H1 (cell line): Measurements from ENCODE around the gene RXFP1. TPM values are rescaled to one million over a fixed set of nuclear protein-coding genes. Genes with fewer than 3 reads are reported as not detected.

Source experiments
- CTCF ChIA-PET: fragments of 300-600 bp; sonication (Branson Sonifier 250); formaldehyde crosslinking; loops from one replicate; lab custom pipeline; 2021; ENCODE audit not compliant: partially characterized antibody; lab: Charles Lee
- POLR2A ChIA-PET: fragments of 300-600 bp; sonication (Branson Sonifier 250); formaldehyde crosslinking; loops from one replicate; lab custom pipeline; 2021; ENCODE audit warnings: inconsistent platforms; ENCODE audit not compliant: partially characterized antibody; lab: Charles Lee
- DNase-seq, 2 experiments: peaks; one replicate each; pipeline versions ENCODE4 v3.0.0 to v3.0.0-alpha.2; 2010 to 2022; ENCODE audit warnings: low spot score in 2 of 2, low read depth in 1 of 2, mixed read lengths in 1 of 2
- FAIRE-seq: peaks from 2 replicates; lab custom pipeline; 2011; peaks lifted over from hg19 to GRCh38; lab: Jason Lieb, UNC
- H2AFZ ChIP-seq: 2 replicates; pipeline ENCODE4 v1.8.1; 2012; ENCODE audit warnings: low read length, inconsistent platforms
- H2AK5ac ChIP-seq: 2 replicates; pipeline ENCODE4 v1.6.1; 2013; ENCODE audit warnings: low read depth, low read length
- H2BK120ac ChIP-seq: replicated peaks from 2 replicates; pipeline ENCODE3; 2013; ENCODE audit warnings: low read depth, low read length, inconsistent platforms
- H2BK12ac ChIP-seq: 2 replicates; pipeline ENCODE4 v1.6.1; 2013; ENCODE audit warnings: low read depth, low read length
- H2BK15ac ChIP-seq: 2 replicates; pipeline ENCODE4 v1.6.1; 2013; ENCODE audit warnings: low read length
- H2BK20ac ChIP-seq: 2 replicates; pipeline ENCODE4 v1.6.1; 2013; ENCODE audit warnings: low read length
- H2BK5ac ChIP-seq: 2 replicates; pipeline ENCODE4 v1.6.1; 2013; ENCODE audit warnings: low read depth, low read length
- H3K14ac ChIP-seq: 2 replicates; pipeline ENCODE4 v1.6.1; 2013; ENCODE audit warnings: inconsistent platforms; ENCODE audit not compliant: insufficient read length
- H3K18ac ChIP-seq: 2 replicates; pipeline ENCODE4 v1.6.1; 2013; ENCODE audit warnings: low read length; ENCODE audit errors: extremely low read depth
- H3K23ac ChIP-seq: 2 replicates; pipeline ENCODE4 v1.6.1; 2013; ENCODE audit warnings: inconsistent platforms; ENCODE audit not compliant: insufficient read length
- H3K23me2 ChIP-seq: 2 replicates; pipeline ENCODE4 v1.6.1; 2013; ENCODE audit warnings: low read depth, low read length
- H3K27ac ChIP-seq: 2 replicates; pipeline ENCODE4 v1.6.1; 2011; ENCODE audit warnings: low read depth, low read length, inconsistent platforms
- H3K27me3 ChIP-seq, 4 experiments: replicated peaks in 1 of 4; 1 replicate in 1 of 4; 2 replicates in 3 of 4; pipeline versions ENCODE4 v1.6.1 to v1.8.1; 2011 to 2013; ENCODE audit warnings: low read length in 3 of 4, mild to moderate bottlenecking in 3 of 4, inconsistent platforms in 2 of 4, mixed read lengths in 2 of 4, moderate library complexity in 1 of 4; ENCODE audit not compliant: control insufficient read depth in 3 of 4, insufficient read depth in 3 of 4; ENCODE audit errors: extremely low read depth in 1 of 4
- H3K36me3 ChIP-seq, 4 experiments: 2 replicates each; pipeline versions ENCODE4 v1.6.1 to v1.8.1; 2011 to 2013; ENCODE audit warnings: mild to moderate bottlenecking in 4 of 4, low read length in 3 of 4, moderate library complexity in 2 of 4, control low read depth in 1 of 4, inconsistent platforms in 1 of 4; ENCODE audit not compliant: insufficient read depth in 4 of 4, control insufficient read depth in 2 of 4
- H3K4ac ChIP-seq: replicated peaks from 2 replicates; pipeline ENCODE3; 2013; ENCODE audit warnings: low read length, low read depth, mixed read lengths, inconsistent platforms; ENCODE audit not compliant: insufficient read length
- H3K4me1 ChIP-seq, 4 experiments: replicated peaks in 1 of 4; 1 replicate in 1 of 4; 2 replicates in 3 of 4; pipeline versions ENCODE4 v1.6.1 to v1.8.1; 2011 to 2013; ENCODE audit warnings: low read length in 3 of 4, inconsistent platforms in 2 of 4, mixed read lengths in 1 of 4; ENCODE audit not compliant: insufficient read depth in 4 of 4, control insufficient read depth in 3 of 4
- H3K4me2 ChIP-seq, 2 experiments: 2 replicates each; pipeline versions ENCODE4 v1.6.1 to v1.8.1; 2011 to 2013; ENCODE audit warnings: low read depth in 2 of 2, low read length in 2 of 2, control low read depth in 1 of 2, inconsistent platforms in 1 of 2, mild to moderate bottlenecking in 1 of 2; ENCODE audit not compliant: insufficient read depth in 1 of 2
- H3K4me3 ChIP-seq, 4 experiments: fragments of 200-600, 300-600 bp in 1 of 4; sonication (generic), shearing (Covaris generic), sonication (Bioruptor Twin) in 1 of 4; 2 replicates each; pipeline versions ENCODE4 v1.5.1 to v1.8.1; 2011 to 2016; ENCODE audit warnings: low read length in 4 of 4, low read depth in 3 of 4, control low read depth in 2 of 4, inconsistent platforms in 2 of 4, mild to moderate bottlenecking in 2 of 4, mixed read lengths in 1 of 4, moderate library complexity in 1 of 4; ENCODE audit not compliant: insufficient read depth in 2 of 4; ENCODE audit errors: extremely low read depth in 1 of 4
- H3K56ac ChIP-seq: replicated peaks from 2 replicates; pipeline ENCODE3; 2013; ENCODE audit warnings: low read depth, mild to moderate bottlenecking, mixed read lengths, low read length, inconsistent platforms; ENCODE audit not compliant: insufficient read length
- H3K79me1 ChIP-seq: 2 replicates; pipeline ENCODE4 v1.6.1; 2013; ENCODE audit warnings: low read depth, low read length, control low read depth
- H3K79me2 ChIP-seq, 2 experiments: 2 replicates each; pipeline versions ENCODE4 v1.6.1 to v1.8.1; 2012 to 2013; ENCODE audit warnings: low read length in 2 of 2, mild to moderate bottlenecking in 2 of 2, inconsistent platforms in 1 of 2; ENCODE audit not compliant: insufficient read depth in 2 of 2, control insufficient read depth in 1 of 2
- H3K9ac ChIP-seq, 4 experiments: replicated peaks in 1 of 4; 1 replicate in 1 of 4; 2 replicates in 3 of 4; pipeline versions ENCODE4 v1.6.1 to v1.8.1; 2011 to 2013; ENCODE audit warnings: low read depth in 3 of 4, low read length in 3 of 4, control low read depth in 2 of 4, mild to moderate bottlenecking in 2 of 4, moderate library complexity in 2 of 4, inconsistent platforms in 1 of 4; ENCODE audit errors: extremely low read depth in 1 of 4
- H3K9me3 ChIP-seq, 2 experiments: 2 replicates each; pipeline versions ENCODE4 v1.6.1 to v1.8.1; 2012 to 2013; ENCODE audit warnings: mild to moderate bottlenecking in 2 of 2, moderate library complexity in 2 of 2, control low read depth in 1 of 2, inconsistent platforms in 1 of 2, low read depth in 1 of 2, low read length in 1 of 2, mixed read lengths in 1 of 2; ENCODE audit not compliant: insufficient read depth in 2 of 2
- H4K20me1 ChIP-seq, 2 experiments: replicated peaks in 1 of 2; 2 replicates each; pipeline versions ENCODE3 to v1.8.1; 2011 to 2013; ENCODE audit warnings: inconsistent platforms in 2 of 2, low read length in 2 of 2, mild to moderate bottlenecking in 1 of 2; ENCODE audit not compliant: insufficient read depth in 2 of 2, control insufficient read depth in 1 of 2
- H4K5ac ChIP-seq: 2 replicates; pipeline ENCODE4 v1.6.1; 2013; ENCODE audit warnings: low read length, low read depth, mixed read lengths, inconsistent platforms; ENCODE audit not compliant: insufficient read length
- H4K8ac ChIP-seq: 2 replicates; pipeline ENCODE4 v1.8.0; 2013; ENCODE audit warnings: mild to moderate bottlenecking, moderate library complexity, low read length, inconsistent platforms; ENCODE audit not compliant: insufficient read depth; ENCODE audit errors: extremely low read depth
- H4K91ac ChIP-seq: replicated peaks from 2 replicates; pipeline ENCODE3; 2013; ENCODE audit warnings: low read length, mixed read lengths, inconsistent platforms; ENCODE audit not compliant: insufficient read length
- BACH1 ChIP-seq: IDR thresholded peaks from 2 replicates; pipeline ENCODE4 v1.6.1; 2012; ENCODE audit warnings: low read length, improper control_type of control experiment
- BCL11A ChIP-seq, 2 experiments: IDR thresholded peaks; one replicate each; pipeline ENCODE4 v1.6.1; 2011; ENCODE audit warnings: low read depth in 2 of 2, low read length in 2 of 2, mild to moderate bottlenecking in 2 of 2
- BRCA1 ChIP-seq: IDR thresholded peaks from 2 replicates; pipeline ENCODE4 v1.6.1; 2012; ENCODE audit warnings: low read depth, low read length, improper control_type of control experiment
- CHD1 ChIP-seq: IDR thresholded peaks from 2 replicates; pipeline ENCODE4 v1.6.1; 2012; ENCODE audit warnings: low read depth, low read length, improper control_type of control experiment
- EZH2 ChIP-seq: fragments of 200-600 bp; sonication (generic); IDR thresholded peaks from 2 replicates; pipeline ENCODE4 v1.7.1; 2012; ENCODE audit warnings: low read depth, mild to moderate bottlenecking, moderate library complexity, low read length, inconsistent platforms; ENCODE audit not compliant: severe bottlenecking
- GABPA ChIP-seq: IDR thresholded peaks from 2 replicates; pipeline ENCODE4 v1.6.1; 2011; ENCODE audit warnings: mild to moderate bottlenecking, low read length, moderate library complexity, borderline replicate concordance; ENCODE audit not compliant: insufficient read depth
- GTF2F1 ChIP-seq: IDR thresholded peaks from 2 replicates; pipeline ENCODE4 v1.6.1; 2012; ENCODE audit warnings: low read depth, low read length, improper control_type of control experiment, borderline replicate concordance
- POU5F1 ChIP-seq: IDR thresholded peaks from 2 replicates; pipeline ENCODE4 v1.6.1; 2011; ENCODE audit warnings: low read depth, mild to moderate bottlenecking, low read length, moderate library complexity
- SIN3A ChIP-seq, 2 experiments: IDR thresholded peaks in 1 of 2; conservative IDR thresholded peaks in 1 of 2; 2 replicates each; pipeline ENCODE4 v1.6.1; 2011 to 2012; ENCODE audit warnings: low read length in 2 of 2, improper control_type of control experiment in 1 of 2, low read depth in 1 of 2, mild to moderate bottlenecking in 1 of 2
- SIX5 ChIP-seq: IDR thresholded peaks from 2 replicates; pipeline ENCODE4 v1.6.1; 2011; ENCODE audit warnings: mild to moderate bottlenecking, low read depth, low read length
- SP4 ChIP-seq: IDR thresholded peaks from 2 replicates; pipeline ENCODE4 v1.6.1; 2012; ENCODE audit warnings: low read length, inconsistent platforms
- TEAD4 ChIP-seq: IDR thresholded peaks from 2 replicates; pipeline ENCODE4 v1.6.1; 2012; ENCODE audit warnings: low read depth, low read length, inconsistent platforms, mixed read lengths
- USF2 ChIP-seq: IDR thresholded peaks from 2 replicates; pipeline ENCODE4 v1.6.1; 2011; ENCODE audit warnings: low read length, improper control_type of control experiment
- ZNF274 ChIP-seq: IDR thresholded peaks from 2 replicates; pipeline ENCODE4 v1.7.0; 2012; ENCODE audit warnings: low read length, borderline replicate concordance; ENCODE audit errors: extremely low read depth
- WGBS, 2 experiments: shearing (Covaris generic) in 1 of 2; methylation state at CpG; one replicate each; pipeline versions ENCODE4 v1.1.6 to v1.1.7; 2013 to 2015; ENCODE audit warnings: low lambda C conversion rate in 2 of 2, mixed read lengths in 2 of 2, inconsistent platforms in 1 of 2, low coverage in 1 of 2, missing lambda C conversion rate in 1 of 2; ENCODE audit not compliant: insufficient replicate concordance in 2 of 2, insufficient coverage in 1 of 2, insufficient read length in 1 of 2; ENCODE audit errors: extremely low coverage in 1 of 2, missing lambda C conversion rate in 1 of 2; 5-methylcytosine and 5-hydroxymethylcytosine counted together
- polyA plus RNA-seq, 7 experiments: library from polyadenylated mRNA; depleted of rRNA in 3 of 7; stranded (reverse) in 5 of 7; unstranded in 2 of 7; fragments of >200 nt in 5 of 7; fragments of 200-250 nt in 2 of 7; gene quantifications; 1 replicate in 5 of 7; 2 replicates in 1 of 7; 4 replicates in 1 of 7; pipeline versions ENCODE4 v1.2.1 to v1.2.3, GENCODE V29; 2011 to 2013; ENCODE audit warnings: missing spikeins in 2 of 7, mixed read lengths in 2 of 7
- total RNA-seq: library from RNA; stranded (reverse); fragmentation: NEBNext Ultra II Directional; extraction: Animal tissue kit (Norgen Biotek cat#: 25700); gene quantifications from 2 replicates; pipeline ENCODE4 v1.2.1, GENCODE V29; 2021

Gene RXFP1
- total and polyA plus RNA-seq, 2 of the 8 experiments (the other 6 are each of a cell fraction or from before 2014, with no cell fraction given) = 0.14 to 0.56 TPM

DNA sequence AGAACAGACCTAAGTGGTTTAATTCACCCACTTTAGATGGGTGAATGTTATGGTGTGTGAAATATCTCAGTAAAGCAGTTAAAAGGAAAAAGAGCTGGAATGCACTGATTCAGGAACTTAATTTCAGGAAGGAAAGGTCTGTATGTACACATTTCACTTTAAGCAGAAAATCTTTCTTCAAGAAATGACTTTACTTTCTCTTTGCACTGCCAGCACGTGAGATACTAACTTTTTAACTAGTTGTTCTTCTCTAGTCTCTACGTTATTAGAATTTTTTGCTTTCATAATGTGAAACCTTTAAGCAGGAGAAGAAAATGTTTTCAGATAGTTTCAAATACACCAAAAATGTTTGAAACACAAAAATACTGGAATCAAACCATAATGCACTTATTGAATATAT is 131.2 kb downstream of the RXFP1 start:
- 92% methylated on average over 2 of the region's 2 CpGs; no CpG with 5 or more reads in 1 of the 2 experiments for WGBS, 2 experiments
- CTCF ChIA-PET = no interaction called here
- no peak overlapping the region for H3K23ac ChIP-seq
- no peaks in the 10 kb centered on the region for H3K9me3 ChIP-seq
- H3K4ac ChIP-seq = no peak overlapping the region
- no peak overlapping the region for H3K56ac ChIP-seq
- H3K36me3 ChIP-seq = no peaks in the 10 kb centered on the region; a peak in 1 of 8 replicates
- FAIRE-seq = no peak
- no peak for DNase-seq
- no peak overlapping the region for H2AFZ ChIP-seq
- H4K5ac ChIP-seq = no peak overlapping the region
- H4K91ac ChIP-seq = no peak overlapping the region
- no peak overlapping the region for H3K14ac ChIP-seq
- H3K18ac ChIP-seq = no peak overlapping the region
- no peak overlapping the region for H3K9ac ChIP-seq
- no peaks in the 10 kb centered on the region for H3K79me2 ChIP-seq
- H3K23me2 ChIP-seq = no peaks in the 10 kb centered on the region; the same call in 1 of the 2 replicates
- H2BK12ac ChIP-seq = no peak overlapping the region
- H3K27ac ChIP-seq = no peak overlapping the region
- no peaks in the 10 kb centered on the region for H3K27me3 ChIP-seq
- no peak overlapping the region for H2BK120ac ChIP-seq
- POLR2A ChIA-PET = no interaction called here
- H3K4me2 ChIP-seq = no peak overlapping the region
- no peak overlapping the region for H2BK15ac ChIP-seq
- no peak overlapping the region for H2AK5ac ChIP-seq
- no peaks in the 10 kb centered on the region for H3K79me1 ChIP-seq
- H4K20me1 ChIP-seq = no peaks in the 10 kb centered on the region
- no peak overlapping the region for H3K4me3 ChIP-seq
- peaks cover 0 to 2% (median 0%) of the 10 kb centered on the region in 4 experiments; a peak in 2 of 7 replicates for H3K4me1 ChIP-seq
- H2BK20ac ChIP-seq = no peak overlapping the region
- no peak overlapping the region for H4K8ac ChIP-seq
- no peak overlapping the region for H2BK5ac ChIP-seq
- TF ChIP-seq GTF2F1 (no peak), SP4 (no peak), CHD1 (no peak), USF2 (no peak), POU5F1 (no peak), BACH1 (no peak), BRCA1 (no peak), SIX5 (no peak), SIN3A (conservative IDR thresholded peaks at IDR 0.05 in 1 of 2, IDR thresholded peaks at IDR 0.05 in 1 of 2; ENCODE audit: low read depth in 1 of 2, low read length in 2 of 2) (no peak), EZH2 (no peak), TEAD4 (no peak), ZNF274 (no peak), BCL11A (IDR thresholded peaks at IDR 0.05; ENCODE audit: low read depth in 2 of 2, low read length in 2 of 2) (no peak), GABPA (no peak)
